GM13976 (cell line): ENCODE results near the gene TMEM198.

Source experiments
- DNase-seq: peaks from one replicate; pipeline ENCODE4 v3.0.0; 2012; ENCODE audit warnings: low spot score
- in situ Hi-C: fragments of 300-500 bp; cut with MboI; formaldehyde crosslinking; loops from one replicate; pipeline ENCODE4 v1.12.0; 2022; ENCODE audit warnings: low sequenced_read_pairs, mixed read lengths, inconsistent platforms; ENCODE audit not compliant: unreplicated experiment
- TF ChIP-seq, protein P1 (sequence below): IDR thresholded peaks from 2 replicates; pipeline ENCODE4 v1.5.1; 2012; ENCODE audit warnings: borderline replicate concordance, mild to moderate bottlenecking; ENCODE audit not compliant: insufficient read depth; ENCODE audit errors: extremely low read depth, missing control alignments, control extremely low read depth

Gene TMEM198

DNA sequence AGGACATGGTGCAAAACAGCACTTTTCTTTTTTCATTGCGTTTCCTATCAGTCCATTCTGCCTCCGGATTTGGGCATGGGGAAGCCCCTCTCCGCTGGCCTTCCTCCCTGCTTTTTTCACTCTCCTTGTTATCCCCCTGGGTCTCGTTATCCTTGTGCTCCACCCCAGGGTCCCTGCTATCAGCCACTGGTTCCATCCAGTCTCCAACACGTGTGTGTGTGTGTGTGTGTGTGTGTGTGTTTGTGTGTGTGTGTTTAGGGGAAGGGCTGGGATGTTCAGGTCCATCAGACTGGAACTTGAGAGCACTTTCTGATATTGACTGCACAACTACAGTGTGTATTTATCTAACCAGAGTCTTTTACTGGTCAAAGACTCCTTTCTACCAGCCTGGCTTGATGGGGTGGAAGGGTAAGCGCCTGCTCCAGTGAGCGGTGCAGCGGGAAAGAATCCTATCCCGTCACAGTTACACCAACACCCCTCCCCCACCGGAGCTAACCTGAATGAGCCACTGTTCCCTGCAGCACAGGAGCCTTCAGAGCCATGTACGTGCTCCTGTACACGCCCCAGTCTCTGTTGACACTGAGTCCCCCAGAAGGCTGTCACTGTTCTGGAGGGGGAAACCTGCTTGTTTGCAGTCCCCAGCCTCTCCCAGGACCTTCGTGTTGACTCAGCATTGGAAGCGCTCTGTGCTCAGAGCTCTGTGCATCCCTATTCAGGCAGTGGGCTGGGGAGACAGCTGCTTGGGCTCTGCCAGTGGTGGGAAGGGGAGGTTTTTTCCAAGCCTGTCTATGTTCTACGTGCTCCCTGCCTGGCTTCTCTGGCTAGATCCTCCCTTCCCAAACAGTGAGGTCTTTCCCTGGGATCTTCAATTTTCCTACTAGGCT lies 32.9 kb downstream of the TMEM198 start:
- DNase-seq = no peak
- in situ Hi-C loops = no loop called here
- TF ChIP-seq, protein P1, sequence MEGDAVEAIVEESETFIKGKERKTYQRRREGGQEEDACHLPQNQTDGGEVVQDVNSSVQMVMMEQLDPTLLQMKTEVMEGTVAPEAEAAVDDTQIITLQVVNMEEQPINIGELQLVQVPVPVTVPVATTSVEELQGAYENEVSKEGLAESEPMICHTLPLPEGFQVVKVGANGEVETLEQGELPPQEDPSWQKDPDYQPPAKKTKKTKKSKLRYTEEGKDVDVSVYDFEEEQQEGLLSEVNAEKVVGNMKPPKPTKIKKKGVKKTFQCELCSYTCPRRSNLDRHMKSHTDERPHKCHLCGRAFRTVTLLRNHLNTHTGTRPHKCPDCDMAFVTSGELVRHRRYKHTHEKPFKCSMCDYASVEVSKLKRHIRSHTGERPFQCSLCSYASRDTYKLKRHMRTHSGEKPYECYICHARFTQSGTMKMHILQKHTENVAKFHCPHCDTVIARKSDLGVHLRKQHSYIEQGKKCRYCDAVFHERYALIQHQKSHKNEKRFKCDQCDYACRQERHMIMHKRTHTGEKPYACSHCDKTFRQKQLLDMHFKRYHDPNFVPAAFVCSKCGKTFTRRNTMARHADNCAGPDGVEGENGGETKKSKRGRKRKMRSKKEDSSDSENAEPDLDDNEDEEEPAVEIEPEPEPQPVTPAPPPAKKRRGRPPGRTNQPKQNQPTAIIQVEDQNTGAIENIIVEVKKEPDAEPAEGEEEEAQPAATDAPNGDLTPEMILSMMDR = no peak

DNA sequence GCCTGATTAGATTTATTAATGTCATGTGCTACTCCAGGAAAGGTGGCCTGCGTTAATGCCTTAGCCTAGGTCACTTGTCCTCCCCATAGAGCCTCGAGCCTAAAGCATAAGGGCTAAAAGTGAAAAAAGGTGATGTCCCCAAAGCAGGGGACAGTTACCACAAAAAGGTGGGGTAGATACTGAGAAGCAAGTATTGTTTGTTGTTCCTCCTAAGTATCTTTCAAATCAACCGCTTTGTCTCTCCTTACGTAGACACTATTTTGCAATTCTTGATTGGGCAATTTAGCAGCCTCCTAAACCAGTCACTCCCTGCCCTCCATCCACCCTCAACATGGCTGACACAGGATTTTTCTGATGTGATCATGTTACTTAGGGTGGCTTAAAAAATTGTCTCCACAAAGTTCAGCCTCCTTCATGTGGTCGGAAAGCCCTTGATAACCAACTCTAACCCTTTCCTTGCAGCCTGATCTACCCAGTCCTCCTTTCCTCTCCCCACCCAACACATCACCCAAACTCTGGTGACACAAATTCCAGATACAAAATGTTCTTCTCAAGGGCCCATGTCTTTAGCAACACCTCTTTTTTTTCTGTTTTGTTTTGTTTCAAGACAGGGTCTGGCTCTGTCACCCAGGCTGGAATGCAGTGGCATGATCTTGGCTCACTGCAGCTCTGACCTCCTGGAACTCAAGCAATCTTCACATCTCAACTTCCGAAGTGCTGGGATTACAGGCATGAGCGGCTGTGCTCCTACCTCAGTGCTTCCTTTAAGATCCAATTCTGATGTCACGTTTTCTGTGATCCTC lies 35.2 kb downstream of the TMEM198 start:
- no peak for DNase-seq
- in situ Hi-C loops = no loop called here
- TF ChIP-seq, protein P1 = no peak

DNA sequence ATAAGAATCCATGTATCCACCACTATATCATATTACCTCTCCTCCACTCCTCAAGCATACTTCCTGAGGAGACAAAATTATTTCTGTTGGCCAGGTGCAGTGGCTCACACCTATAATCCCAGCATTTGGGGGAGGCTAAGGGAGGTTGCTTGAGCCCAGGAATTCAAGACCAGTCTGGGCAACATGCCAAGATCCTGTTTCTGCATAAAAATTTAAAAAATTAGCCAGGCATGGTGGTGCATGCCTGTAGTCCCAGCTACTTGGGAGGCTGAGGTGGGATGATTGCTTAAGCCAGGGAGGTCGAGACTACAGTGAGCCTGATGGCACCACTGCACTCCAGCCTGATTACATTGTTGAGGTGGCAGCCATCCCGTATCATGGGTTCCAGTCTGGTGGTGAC lies 37.5 kb downstream of the TMEM198 start:
- in situ Hi-C loops = no loop called here
- no peak for DNase-seq
- TF ChIP-seq, protein P1 = no peak

DNA sequence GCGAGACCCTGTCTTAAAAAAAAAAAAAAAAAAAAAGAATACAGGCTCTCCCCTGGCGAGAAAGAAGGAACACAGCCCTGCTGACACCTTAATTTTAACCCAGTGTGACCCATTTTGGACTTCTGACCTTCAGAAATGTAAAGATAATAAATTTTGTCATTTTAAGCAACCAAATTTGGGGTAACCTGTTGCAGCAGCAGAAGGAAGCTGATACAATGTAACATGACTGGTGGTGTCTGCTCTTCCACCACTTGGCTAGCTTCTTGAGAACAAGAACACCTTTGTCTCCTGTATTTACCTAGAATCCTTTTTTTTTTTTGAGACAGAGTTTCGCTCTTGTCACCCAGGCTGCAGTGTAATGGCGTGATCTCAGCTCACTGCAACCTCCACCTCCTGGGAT lies 47.3 kb downstream of the TMEM198 start:
- in situ Hi-C loops = no loop called here
- no peak for DNase-seq
- TF ChIP-seq, protein P1 = no peak

DNA sequence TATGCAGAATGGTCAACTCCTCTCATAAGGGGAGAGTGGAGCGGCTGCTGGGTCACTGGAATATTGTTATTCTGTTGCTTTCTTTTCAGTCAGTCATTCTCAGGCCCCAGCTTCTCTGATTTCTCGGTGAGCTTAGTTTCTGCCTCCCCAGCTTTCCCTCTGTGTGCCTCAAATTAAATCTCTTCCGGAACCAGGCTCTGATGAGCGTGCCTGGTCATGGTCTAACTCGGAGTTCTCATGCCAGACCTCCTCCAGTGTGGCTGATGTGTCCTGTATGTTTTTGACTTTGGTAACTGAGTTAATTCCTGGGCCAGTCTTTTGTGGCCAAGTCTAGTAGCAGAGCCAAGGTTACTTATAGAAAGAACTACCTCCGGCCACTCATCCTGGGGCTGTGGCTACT lies 48.9 kb downstream of the TMEM198 start:
- TF ChIP-seq, protein P1 = no peak
- no peak for DNase-seq
- in situ Hi-C loops = no loop called here

DNA sequence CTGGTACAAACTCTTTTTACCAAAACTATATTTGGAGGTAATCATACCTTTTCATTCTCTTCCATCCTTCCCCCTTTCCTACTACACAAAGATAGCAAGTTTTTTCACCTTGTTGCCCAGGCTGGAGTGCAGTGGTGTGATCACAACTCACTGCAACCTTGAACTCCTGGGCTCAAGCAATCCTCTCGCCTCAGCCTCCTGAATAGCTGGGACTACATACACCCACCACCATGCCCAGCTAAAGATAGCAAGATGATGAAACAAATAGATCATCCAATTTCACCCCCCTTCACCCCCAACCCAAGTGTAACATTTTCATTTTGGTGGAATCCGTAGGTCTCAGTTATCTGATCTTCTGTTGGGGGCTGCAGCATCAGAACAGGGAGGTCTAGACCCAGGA lies 49.3 kb downstream of the TMEM198 start:
- no peak for DNase-seq
- TF ChIP-seq, protein P1 = no peak
- in situ Hi-C loops = no loop called here
